ENCODE results near the gene AADAC. TPM values are rescaled to one million over a fixed set of nuclear protein-coding genes. Genes with fewer than 3 reads are reported as not detected.
A peak's percentile ranks its signal among the peaks of the same experiment; 100 is the strongest.

The AADAC gene
- total RNA-seq, 4 donors from 2014 or later, result 0.35 to 6.5 (median 1.0) TPM

DNA sequence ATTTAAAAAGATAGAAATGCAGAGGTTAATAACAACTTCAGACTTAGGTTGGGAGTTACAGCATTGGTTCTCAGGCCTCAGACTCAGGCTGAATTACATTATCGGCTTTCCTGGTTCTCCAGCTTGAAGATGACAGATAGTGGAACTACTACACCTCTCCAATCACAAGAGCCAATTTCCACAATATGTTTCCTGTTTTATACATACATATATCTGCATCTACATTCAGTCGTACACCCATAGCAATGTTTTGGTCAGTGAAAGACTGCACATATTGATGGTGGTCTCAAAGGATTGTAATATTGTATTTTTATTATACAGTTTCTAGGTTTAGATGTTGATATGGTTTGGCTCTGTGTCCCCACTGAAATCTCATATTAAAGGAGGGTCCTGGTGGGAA lies 44.7 kb upstream of the AADAC start:
- no peak overlapping the region for H3K4me3 ChIP-seq
- no peaks in the 10 kb centered on the region for H3K36me3 ChIP-seq
- TF ChIP-seq, protein P1, sequence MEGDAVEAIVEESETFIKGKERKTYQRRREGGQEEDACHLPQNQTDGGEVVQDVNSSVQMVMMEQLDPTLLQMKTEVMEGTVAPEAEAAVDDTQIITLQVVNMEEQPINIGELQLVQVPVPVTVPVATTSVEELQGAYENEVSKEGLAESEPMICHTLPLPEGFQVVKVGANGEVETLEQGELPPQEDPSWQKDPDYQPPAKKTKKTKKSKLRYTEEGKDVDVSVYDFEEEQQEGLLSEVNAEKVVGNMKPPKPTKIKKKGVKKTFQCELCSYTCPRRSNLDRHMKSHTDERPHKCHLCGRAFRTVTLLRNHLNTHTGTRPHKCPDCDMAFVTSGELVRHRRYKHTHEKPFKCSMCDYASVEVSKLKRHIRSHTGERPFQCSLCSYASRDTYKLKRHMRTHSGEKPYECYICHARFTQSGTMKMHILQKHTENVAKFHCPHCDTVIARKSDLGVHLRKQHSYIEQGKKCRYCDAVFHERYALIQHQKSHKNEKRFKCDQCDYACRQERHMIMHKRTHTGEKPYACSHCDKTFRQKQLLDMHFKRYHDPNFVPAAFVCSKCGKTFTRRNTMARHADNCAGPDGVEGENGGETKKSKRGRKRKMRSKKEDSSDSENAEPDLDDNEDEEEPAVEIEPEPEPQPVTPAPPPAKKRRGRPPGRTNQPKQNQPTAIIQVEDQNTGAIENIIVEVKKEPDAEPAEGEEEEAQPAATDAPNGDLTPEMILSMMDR (IDR thresholded peaks at IDR 0.05), result no peak
- no peak for TF ChIP-seq POLR2A (IDR thresholded peaks at IDR 0.05)
- peaks cover 0 to 3% (median 0%) of the 10 kb centered on the region in 3 donors for H3K9me3 ChIP-seq
- H3K4me1 ChIP-seq, result peaks cover 4 to 40% (median 25%) of the 10 kb centered on the region in 3 donors
- intact Hi-C loops (cut with DNase I), result no loop called here
- H3K27ac ChIP-seq, result peak overlapping the region; percentile 12 to 76 (median 67)
- DNase-seq, result no peak
- 68 to 81% methylated on average over 2 of the region's 2 CpGs for WGBS, 2 donors
- no peaks in the 10 kb centered on the region for H3K27me3 ChIP-seq

GRCh38 chr3:151770956-151771355 lies 43.0 kb upstream of the AADAC start:
- 30 to 59% methylated on average over 4 of the region's 4 CpGs for WGBS, 2 donors
- Histone ChIP-seq H3K4me3 (peak overlapping the region in 2 of 4 donors; percentile 4 to 6), H3K9me3 (no peaks in the 10 kb centered on the region), H3K36me3 (no peaks in the 10 kb centered on the region), H3K27me3 (no peaks in the 10 kb centered on the region), H3K27ac (peak overlapping the region; percentile 35 to 76 (median 58)), H3K4me1 (peaks cover 4 to 40% (median 25%) of the 10 kb centered on the region in 3 donors)
- intact Hi-C loops (cut with DNase I), result no loop called here
- TF ChIP-seq, protein P1 (IDR thresholded peaks at IDR 0.05), result no peak
- no peak for DNase-seq

- 83 to 91% methylated on average over 4 of the region's 4 CpGs for WGBS, 2 donors
- DNase-seq, result no peak
- H3K4me3 ChIP-seq, result no peak overlapping the region
- TF ChIP-seq POLR2A (IDR thresholded peaks at IDR 0.05), result no peak
- TF ChIP-seq, protein P1 (IDR thresholded peaks at IDR 0.05), result no peak
- H3K27me3 ChIP-seq, result no peaks in the 10 kb centered on the region
- H3K27ac ChIP-seq, result no peak overlapping the region
- no peaks in the 10 kb centered on the region for H3K36me3 ChIP-seq
- intact Hi-C loops (cut with DNase I), result no loop called here
- no peaks in the 10 kb centered on the region for H3K9me3 ChIP-seq
- peaks cover 4 to 40% (median 25%) of the 10 kb centered on the region in 3 donors for H3K4me1 ChIP-seq
These were observed 41.0 kb upstream of the AADAC start for GRCh38 chr3:151772825-151773480.

DNA sequence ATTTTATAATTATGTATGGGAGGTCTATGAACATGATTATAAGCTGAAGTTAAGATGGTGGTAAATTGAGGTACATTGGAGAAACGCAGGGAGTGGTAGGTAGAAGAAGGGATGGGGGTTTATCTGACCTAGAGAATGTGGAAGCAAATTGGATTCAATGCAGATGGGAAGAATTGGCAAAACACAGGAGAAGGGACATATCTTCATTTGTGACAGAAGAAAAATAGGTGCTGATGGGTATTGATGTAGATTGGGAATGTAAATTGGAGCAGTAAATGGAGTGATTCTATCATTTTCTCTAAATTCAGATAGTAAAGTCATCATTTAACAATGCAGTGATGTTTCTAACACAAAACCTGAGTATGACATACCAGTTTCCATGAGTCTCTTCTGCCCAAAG lies 39.7 kb upstream of the AADAC start:
- no peaks in the 10 kb centered on the region for H3K27me3 ChIP-seq
- no peak for DNase-seq
- H3K27ac ChIP-seq, result no peak overlapping the region
- intact Hi-C loops (cut with DNase I), result no loop called here
- H3K4me3 ChIP-seq, result no peak overlapping the region
- no peaks in the 10 kb centered on the region for H3K36me3 ChIP-seq
- peaks cover 4 to 39% (median 25%) of the 10 kb centered on the region in 3 donors for H3K4me1 ChIP-seq
- 77 to 93% methylated on average over 1 of the region's 1 CpG for WGBS, 2 donors
- no peaks in the 10 kb centered on the region for H3K9me3 ChIP-seq
- TF ChIP-seq, protein P1 (IDR thresholded peaks at IDR 0.05), result no peak
- no peak for TF ChIP-seq POLR2A (IDR thresholded peaks at IDR 0.05)

DNA sequence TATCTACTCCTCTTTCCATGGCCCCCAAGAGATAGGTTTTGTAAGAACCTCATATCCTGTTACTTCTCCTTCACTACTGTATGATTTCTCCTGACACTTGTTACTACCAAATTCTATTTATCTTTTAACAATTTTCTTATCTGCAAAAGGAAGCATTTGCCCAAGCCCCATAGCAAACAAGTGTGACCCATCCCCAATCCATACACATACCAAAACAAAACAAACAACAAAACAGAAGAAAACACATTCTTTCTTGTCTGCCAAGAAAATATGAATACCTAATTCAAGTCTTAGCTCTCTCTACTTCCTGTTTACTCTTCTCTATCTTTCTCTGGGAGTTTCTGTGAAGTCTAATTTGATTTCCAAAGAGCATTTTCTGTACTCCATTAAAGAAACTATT lies 39.0 kb upstream of the AADAC start:
- intact Hi-C loops (cut with DNase I), result no loop called here
- no peak for TF ChIP-seq POLR2A (IDR thresholded peaks at IDR 0.05)
- TF ChIP-seq, protein P1 (IDR thresholded peaks at IDR 0.05), result no peak
- H3K9me3 ChIP-seq, result no peaks in the 10 kb centered on the region
- H3K27me3 ChIP-seq, result no peaks in the 10 kb centered on the region
- H3K4me1 ChIP-seq, result peaks cover 4 to 32% (median 22%) of the 10 kb centered on the region in 3 donors
- DNase-seq, result no peak
- no peak overlapping the region for H3K4me3 ChIP-seq
- no peaks in the 10 kb centered on the region for H3K36me3 ChIP-seq
- no peak overlapping the region for H3K27ac ChIP-seq
